GM18858 (cell line): ENCODE measurements around the gene HIP1.
"Not testable (repeated sequence)": the region's sequence is repeated elsewhere in the genome, so short reads cannot be mapped to it uniquely, and the experiment has no call there.

Experiments used
- ATAC-seq: cut with Tn5 transposase; IDR thresholded peaks from one replicate; pipeline ENCODE4 v1.9.1; 2021; ENCODE audit not compliant: unreplicated experiment

HIP1 gene

GRCh38 chr7:75619636-75620035, 119.1 kb downstream of the HIP1 start:
- no peak for ATAC-seq

- no peak for ATAC-seq
Observed at GRCh38 chr7:75617634-75618234, 121.0 kb downstream of the HIP1 start.

- ATAC-seq: no peak
Observed at GRCh38 chr7:75616421-75617167, 122.1 kb downstream of the HIP1 start.

DNA sequence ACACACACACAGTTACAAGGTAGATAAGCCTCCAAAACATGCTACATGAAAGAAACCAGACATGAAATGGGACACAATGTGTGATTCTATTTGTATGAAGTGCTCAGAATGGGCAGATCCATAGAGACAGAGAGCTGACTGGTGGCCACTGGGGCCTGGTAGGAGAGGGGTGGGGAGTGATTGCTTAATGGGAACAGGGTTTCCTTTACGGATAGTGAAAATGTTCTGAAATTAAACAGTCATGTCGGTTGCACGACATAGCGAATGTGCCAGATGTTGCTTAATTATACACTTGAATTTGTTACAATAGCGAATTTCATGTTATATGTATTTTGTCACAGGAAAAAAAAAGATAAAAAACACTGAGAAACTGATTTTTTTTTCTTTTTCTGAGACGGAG, 124.3 kb downstream of the HIP1 start:
- ATAC-seq: no peak

DNA sequence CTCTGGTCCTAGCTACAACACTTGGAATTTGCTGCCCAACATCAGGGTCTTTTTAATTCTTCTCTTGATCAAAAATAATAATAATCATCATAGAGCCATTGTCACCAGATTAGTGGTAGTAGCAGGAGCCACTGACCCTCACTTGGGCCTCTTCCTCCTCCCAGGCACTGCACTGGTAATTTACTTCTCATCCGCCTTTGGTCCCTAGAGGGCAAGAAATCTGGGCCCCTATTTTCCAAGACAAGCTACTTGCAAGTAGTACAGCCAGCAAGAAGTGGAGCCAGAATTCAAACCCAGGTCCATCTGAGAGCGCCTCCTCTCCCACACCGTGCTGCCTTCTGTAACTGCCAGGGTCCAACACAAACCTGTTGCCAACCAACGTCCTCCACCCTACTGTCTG, 125.4 kb downstream of the HIP1 start:
- no peak for ATAC-seq

- ATAC-seq: no peak
Observed at GRCh38 chr7:75611557-75612178, 127.1 kb downstream of the HIP1 start.

- ATAC-seq: not testable (repeated sequence)
Observed at GRCh38 chr7:75609416-75609815, 129.3 kb downstream of the HIP1 start.

DNA sequence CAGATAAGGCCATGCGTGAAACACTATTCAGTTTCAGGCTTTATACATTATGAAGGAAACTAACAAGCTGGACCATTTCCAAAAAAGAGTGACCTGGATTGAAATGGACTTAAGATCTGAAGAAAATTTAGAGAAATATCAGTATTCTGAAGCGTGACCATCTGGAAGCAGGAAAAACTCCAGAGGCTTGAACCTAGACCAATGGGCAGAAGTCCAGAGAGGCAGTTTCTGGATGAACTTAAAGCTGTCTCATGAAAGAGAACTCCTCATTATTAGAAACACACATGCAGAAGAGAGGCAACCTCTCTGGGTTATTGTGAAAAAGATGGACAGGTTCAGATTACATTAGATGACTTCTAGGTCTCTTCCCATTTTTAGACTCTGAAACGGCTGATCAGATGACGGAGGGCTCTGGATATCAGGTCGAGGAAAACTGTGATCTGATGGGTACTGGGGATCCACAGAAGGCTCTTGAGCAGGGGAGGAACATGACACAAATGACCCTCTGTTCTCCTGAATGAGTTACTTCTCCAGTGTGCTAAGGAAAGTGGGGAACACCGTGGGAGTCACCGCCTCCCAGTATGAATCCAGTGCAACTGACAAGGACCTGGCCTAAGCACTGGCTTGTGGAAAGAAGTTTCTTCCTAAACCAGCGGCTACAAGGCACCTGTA, 130.2 kb downstream of the HIP1 start:
- no peak for ATAC-seq

DNA sequence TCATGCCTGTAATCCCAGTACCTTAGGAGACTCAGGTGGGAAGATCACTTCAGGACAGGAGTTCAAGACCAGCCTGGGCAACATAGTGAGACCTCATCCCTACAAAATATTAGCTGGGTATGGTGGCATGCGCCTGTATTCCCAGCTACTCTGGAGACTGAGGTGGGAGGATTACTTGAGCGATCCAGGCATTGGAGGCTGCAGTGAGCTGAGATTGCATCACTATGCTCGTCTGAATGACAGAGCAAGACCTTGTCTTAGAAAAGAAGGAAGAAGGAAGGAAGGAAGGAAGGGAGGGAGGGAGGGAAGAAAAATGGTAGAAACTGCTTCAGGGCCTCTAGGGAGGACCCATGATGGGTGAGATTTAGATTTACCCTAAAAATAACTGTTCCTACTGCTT, 134.3 kb downstream of the HIP1 start:
- no peak for ATAC-seq

DNA sequence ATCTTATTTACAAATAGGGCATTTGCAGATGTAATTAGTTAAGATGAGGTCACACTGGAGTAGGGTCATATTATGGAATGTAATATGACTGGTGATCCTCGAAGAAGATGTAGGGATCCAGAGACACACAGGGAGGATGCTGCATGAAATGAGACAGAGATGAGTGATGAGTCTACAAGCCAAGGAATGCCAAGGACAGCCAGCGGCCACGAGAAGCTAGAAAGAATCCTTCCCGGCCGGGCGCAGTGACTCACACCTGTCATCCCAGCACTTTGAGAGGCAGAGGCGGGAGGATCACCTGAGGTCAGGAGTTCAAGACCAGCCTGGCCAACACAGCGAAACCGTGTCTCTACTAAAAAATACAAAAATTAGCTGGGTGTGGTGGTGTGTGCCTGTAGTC, 135.9 kb downstream of the HIP1 start:
- not testable (repeated sequence) for ATAC-seq

- no peak for ATAC-seq
Observed at GRCh38 chr7:75601539-75601938, 137.2 kb downstream of the HIP1 start.

GRCh38 chr7:75600748-75601147, 138.0 kb downstream of the HIP1 start:
- not testable (repeated sequence) for ATAC-seq

GRCh38 chr7:75599244-75599781, 139.4 kb downstream of the HIP1 start:
- ATAC-seq: no peak

DNA sequence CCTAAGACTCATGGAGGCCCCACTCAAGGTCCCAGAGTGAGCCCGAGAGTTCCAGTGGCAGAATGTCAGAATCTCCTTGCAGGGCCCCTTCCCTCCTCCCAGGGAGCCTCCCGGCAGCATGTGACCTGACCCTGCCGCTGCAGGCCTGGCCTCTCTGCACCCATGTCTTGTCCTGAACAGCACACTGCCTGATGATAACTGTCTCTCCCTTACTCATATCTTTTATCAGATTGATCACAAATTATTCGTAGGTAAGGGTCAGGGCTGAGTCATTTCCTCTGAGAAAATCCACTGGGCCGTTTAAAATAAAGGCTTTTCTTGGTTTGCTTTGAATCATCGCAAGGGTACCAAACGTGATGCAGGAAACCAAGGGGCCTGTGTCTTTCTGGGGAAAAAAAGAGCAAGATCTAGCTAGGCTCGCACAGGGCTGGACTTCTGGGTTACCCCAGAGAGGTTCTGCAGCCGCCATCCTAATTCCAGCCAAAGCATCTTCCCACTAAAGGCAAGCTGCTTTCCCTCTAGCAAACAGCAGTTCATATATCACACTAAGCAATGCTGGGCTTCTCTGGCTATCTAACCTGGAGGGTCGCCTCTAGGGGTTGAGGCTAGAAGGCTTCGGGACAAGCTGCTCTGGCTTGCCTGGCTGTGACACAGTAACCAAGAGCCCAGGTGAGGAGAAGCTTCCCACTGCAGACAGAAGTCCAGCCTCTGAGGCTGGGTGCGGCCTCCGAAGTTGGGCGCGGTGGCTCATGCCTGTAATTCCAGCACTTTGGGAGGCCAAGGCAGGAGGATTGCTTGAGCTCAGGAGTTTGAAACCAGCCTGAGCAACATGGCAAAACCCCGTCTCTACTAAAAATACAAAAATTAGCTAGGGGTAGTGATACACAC, 141.8 kb downstream of the HIP1 start:
- peak; percentile 39 for ATAC-seq

DNA sequence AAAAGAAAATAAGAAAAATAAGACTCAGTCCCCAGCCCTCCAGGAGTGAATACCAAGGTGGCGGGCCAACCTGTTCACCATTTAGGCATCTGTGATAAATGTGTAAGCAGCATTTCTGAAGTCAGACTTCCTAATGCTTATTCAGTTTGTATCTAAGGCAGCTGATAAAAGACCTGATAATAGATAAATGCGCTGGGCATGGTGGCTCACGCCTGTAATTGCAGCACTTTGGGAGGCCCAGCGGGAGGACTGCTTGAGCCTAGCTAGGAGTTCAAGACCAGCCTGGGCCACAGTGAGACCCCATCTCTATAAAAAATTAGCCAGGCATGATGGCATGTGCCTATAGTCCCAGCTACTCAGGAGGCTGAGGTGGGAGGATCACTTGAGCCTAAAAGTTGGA, 143.0 kb downstream of the HIP1 start:
- no peak for ATAC-seq

- not testable (repeated sequence) for ATAC-seq
Observed at GRCh38 chr7:75593500-75594184, 145.1 kb downstream of the HIP1 start.

- ATAC-seq: no peak
Observed at GRCh38 chr7:75591467-75592255, 147.1 kb downstream of the HIP1 start.

GRCh38 chr7:75590373-75591005, 148.3 kb downstream of the HIP1 start:
- ATAC-seq: no peak

GRCh38 chr7:75584354-75584753, 154.4 kb downstream of the HIP1 start:
- no peak for ATAC-seq
